Parathyroid adenoma (tissue), 2 donors: Measurements from ENCODE around the gene CDH4.

Source experiments
- H2AFZ ChIP-seq: fragments of 300-600 bp; sonication (generic); one replicate; pipeline ENCODE4 v1.7.0; 2017; ENCODE audit warnings: antibody characterized with exemption, mild to moderate bottlenecking
- H3K27ac ChIP-seq: fragments of 300-600 bp; sonication (generic); one replicate; pipeline ENCODE4 v1.7.0; 2017
- H3K27me3 ChIP-seq: fragments of 300-600 bp; sonication (generic); one replicate; pipeline ENCODE4 v1.7.0; 2017; ENCODE audit warnings: low read length; ENCODE audit not compliant: control insufficient read depth, insufficient read depth
- H3K36me3 ChIP-seq: fragments of 300-600 bp; sonication (generic); one replicate; pipeline ENCODE4 v1.7.0; 2017; ENCODE audit warnings: low read length; ENCODE audit not compliant: control insufficient read depth, insufficient read depth
- H3K4me1 ChIP-seq: fragments of 300-600 bp; sonication (generic); one replicate; pipeline ENCODE4 v1.7.0; 2017; ENCODE audit warnings: control low read depth
- H3K4me2 ChIP-seq: fragments of 300-600 bp; sonication (generic); one replicate; pipeline ENCODE4 v1.7.0; 2017; ENCODE audit warnings: low read length
- H3K4me3 ChIP-seq: fragments of 300-600 bp; sonication (generic); one replicate; pipeline ENCODE4 v1.7.0; 2017; ENCODE audit warnings: low read depth, low read length
- H3K79me2 ChIP-seq: fragments of 300-600 bp; sonication (generic); one replicate; pipeline ENCODE4 v1.7.0; 2017; ENCODE audit warnings: control low read depth
- H3K9ac ChIP-seq: fragments of 300-600 bp; sonication (generic); one replicate; pipeline ENCODE4 v1.7.0; 2017; ENCODE audit warnings: mild to moderate bottlenecking
- H3K9me3 ChIP-seq: fragments of 300-600 bp; sonication (generic); one replicate; pipeline ENCODE4 v1.7.0; 2017; ENCODE audit warnings: low read length; ENCODE audit not compliant: control insufficient read depth
- TF ChIP-seq, protein P1 (sequence below): fragments of 300-600 bp; sonication (generic); IDR thresholded peaks from one replicate; pipeline ENCODE4 v1.7.0; 2017; ENCODE audit warnings: antibody characterized with exemption, mild to moderate bottlenecking
- donor health status: primary hyperparathyroidism.

The CDH4 gene

GRCh38 chr20:61698598-61699494 is 446.8 kb downstream of the CDH4 start:
- TF ChIP-seq, protein P1, sequence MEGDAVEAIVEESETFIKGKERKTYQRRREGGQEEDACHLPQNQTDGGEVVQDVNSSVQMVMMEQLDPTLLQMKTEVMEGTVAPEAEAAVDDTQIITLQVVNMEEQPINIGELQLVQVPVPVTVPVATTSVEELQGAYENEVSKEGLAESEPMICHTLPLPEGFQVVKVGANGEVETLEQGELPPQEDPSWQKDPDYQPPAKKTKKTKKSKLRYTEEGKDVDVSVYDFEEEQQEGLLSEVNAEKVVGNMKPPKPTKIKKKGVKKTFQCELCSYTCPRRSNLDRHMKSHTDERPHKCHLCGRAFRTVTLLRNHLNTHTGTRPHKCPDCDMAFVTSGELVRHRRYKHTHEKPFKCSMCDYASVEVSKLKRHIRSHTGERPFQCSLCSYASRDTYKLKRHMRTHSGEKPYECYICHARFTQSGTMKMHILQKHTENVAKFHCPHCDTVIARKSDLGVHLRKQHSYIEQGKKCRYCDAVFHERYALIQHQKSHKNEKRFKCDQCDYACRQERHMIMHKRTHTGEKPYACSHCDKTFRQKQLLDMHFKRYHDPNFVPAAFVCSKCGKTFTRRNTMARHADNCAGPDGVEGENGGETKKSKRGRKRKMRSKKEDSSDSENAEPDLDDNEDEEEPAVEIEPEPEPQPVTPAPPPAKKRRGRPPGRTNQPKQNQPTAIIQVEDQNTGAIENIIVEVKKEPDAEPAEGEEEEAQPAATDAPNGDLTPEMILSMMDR, result no peak
- Histone ChIP-seq H3K4me2 (no peak overlapping the region), H3K27ac (no peak overlapping the region), H3K36me3 (no peaks in the 10 kb centered on the region), H3K4me1 (no peaks in the 10 kb centered on the region), H3K79me2 (no peaks in the 10 kb centered on the region), H3K4me3 (no peak overlapping the region), H2AFZ (no peak overlapping the region), H3K9ac (no peak overlapping the region), H3K27me3 (peaks cover 7% of the 10 kb centered on the region), H3K9me3 (no peaks in the 10 kb centered on the region)

DNA sequence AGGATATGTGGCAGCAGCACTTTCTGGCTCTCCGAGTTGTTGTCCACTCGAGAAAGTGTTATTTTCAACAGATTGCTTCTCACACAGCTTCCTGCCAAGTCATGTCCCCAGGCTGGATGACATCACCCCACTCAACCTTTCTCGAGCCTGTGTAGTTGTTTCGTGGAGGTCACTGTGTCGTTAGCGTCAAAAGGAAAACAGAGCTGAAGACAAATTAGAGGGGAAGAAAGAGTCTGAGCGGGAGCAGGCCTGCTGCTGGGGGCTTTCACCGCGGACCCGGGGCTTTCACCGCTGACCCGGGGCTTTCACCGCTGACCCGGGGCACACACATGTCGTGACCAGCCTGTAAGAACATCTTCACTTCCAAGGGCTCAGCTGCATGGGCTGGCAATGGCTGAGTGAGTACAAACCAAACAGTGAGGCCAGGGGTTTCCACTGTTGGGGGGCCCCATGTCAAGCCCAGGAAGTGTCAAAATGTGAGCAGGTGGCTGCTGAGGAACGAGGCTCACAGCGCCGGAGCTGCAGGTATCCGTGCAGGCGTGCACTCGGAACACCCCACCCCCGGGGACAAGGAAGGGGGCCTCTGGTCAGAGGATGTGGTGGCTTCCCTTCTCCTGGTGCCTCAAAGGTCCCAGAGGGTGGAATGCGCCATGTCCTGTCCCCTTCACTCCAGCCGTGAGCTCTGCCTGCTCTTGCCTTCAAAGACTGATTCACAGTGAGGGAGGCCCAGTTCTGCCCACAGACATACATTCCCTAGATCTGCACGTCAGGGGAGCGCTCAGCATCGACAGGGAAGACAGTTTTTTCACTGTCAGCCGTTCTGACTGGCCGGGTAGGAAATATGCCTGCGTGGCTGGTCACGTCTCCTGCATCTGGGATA is 447.7 kb downstream of the CDH4 start:
- Histone ChIP-seq H3K9ac (no peak overlapping the region), H3K27ac (no peak overlapping the region), H3K9me3 (no peaks in the 10 kb centered on the region), H3K4me2 (no peak overlapping the region), H2AFZ (no peak overlapping the region), H3K4me1 (no peaks in the 10 kb centered on the region), H3K4me3 (no peak overlapping the region), H3K79me2 (no peaks in the 10 kb centered on the region), H3K27me3 (peaks cover 7% of the 10 kb centered on the region), H3K36me3 (no peaks in the 10 kb centered on the region)
- TF ChIP-seq, protein P1, result no peak

GRCh38 chr20:61700595-61701140 is 448.6 kb downstream of the CDH4 start:
- no peaks in the 10 kb centered on the region for H3K9me3 ChIP-seq
- no peak overlapping the region for H3K4me3 ChIP-seq
- no peak overlapping the region for H3K9ac ChIP-seq
- H3K4me2 ChIP-seq, result no peak overlapping the region
- no peaks in the 10 kb centered on the region for H3K36me3 ChIP-seq
- H3K27ac ChIP-seq, result no peak overlapping the region
- H3K27me3 ChIP-seq, result peaks cover 7% of the 10 kb centered on the region
- no peaks in the 10 kb centered on the region for H3K4me1 ChIP-seq
- TF ChIP-seq, protein P1, result no peak
- no peak overlapping the region for H2AFZ ChIP-seq
- no peaks in the 10 kb centered on the region for H3K79me2 ChIP-seq

DNA sequence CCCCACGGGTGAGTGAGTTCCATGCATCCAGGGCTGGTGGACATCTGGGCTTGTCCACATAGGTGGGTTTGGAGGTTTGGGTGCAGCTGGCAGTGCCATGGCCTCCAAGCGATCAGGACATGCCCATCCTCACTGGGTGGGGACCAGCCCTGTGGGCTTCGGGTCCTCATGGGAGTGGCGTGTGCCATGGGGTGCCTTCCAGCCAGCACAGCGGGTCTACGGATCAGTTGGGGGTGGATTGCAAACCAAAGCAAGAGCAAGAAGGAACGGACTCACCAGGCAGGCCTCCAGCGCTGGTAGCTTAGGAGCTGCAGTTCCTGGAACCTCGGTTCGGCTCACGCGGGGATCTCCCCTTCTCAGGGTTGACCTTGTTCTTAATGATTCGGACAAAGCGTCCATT is 449.3 kb downstream of the CDH4 start:
- no peaks in the 10 kb centered on the region for H3K79me2 ChIP-seq
- H3K27me3 ChIP-seq, result peaks cover 5% of the 10 kb centered on the region
- no peak overlapping the region for H3K4me2 ChIP-seq
- no peaks in the 10 kb centered on the region for H3K9me3 ChIP-seq
- H2AFZ ChIP-seq, result no peak overlapping the region
- no peak overlapping the region for H3K4me3 ChIP-seq
- H3K9ac ChIP-seq, result no peak overlapping the region
- H3K36me3 ChIP-seq, result no peaks in the 10 kb centered on the region
- H3K4me1 ChIP-seq, result no peaks in the 10 kb centered on the region
- TF ChIP-seq, protein P1, result no peak
- no peak overlapping the region for H3K27ac ChIP-seq
